VCaP (cell line): ENCODE results near the gene FURIN.

ENCODE experiments used
- H3K27ac ChIP-seq: fragments of 450-650 bp; 2 replicates; pipeline ENCODE4 v1.5.1; 2017
- TF ChIP-seq, protein P1 (sequence below): fragments of 450-650 bp; conservative IDR thresholded peaks from 2 replicates; pipeline ENCODE4 v1.5.1; 2017; ENCODE audit warnings: mild to moderate bottlenecking, moderate library complexity

FURIN gene

DNA sequence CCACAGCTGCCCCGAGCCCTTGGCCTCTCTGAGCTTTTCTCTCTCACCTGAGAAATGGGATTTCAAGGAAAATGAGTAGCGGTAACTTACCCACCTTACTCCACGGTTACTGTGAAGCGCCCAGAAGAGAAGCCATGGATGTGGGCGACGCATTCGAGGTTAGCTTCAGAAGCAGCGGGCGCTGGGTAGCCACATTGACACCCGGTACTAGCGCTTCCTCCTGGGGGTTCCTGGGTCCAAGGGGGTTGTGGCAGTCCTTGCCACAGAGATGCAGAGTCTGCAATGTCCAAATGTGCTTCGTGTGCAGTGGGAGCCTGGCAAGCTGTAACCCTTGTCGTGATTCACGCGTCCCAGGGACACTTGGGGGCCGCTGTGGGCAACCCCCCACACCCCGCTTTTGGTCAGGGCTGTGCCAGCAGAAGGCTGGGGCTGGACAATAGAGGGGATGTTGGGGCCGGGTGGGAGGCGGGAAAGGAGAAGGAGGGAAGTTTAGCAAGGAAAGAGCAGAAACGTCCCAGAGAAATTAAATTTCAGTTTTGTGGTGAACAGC lies 41.4 kb upstream of the FURIN start:
- no peak overlapping the region for H3K27ac ChIP-seq
- TF ChIP-seq, protein P1, sequence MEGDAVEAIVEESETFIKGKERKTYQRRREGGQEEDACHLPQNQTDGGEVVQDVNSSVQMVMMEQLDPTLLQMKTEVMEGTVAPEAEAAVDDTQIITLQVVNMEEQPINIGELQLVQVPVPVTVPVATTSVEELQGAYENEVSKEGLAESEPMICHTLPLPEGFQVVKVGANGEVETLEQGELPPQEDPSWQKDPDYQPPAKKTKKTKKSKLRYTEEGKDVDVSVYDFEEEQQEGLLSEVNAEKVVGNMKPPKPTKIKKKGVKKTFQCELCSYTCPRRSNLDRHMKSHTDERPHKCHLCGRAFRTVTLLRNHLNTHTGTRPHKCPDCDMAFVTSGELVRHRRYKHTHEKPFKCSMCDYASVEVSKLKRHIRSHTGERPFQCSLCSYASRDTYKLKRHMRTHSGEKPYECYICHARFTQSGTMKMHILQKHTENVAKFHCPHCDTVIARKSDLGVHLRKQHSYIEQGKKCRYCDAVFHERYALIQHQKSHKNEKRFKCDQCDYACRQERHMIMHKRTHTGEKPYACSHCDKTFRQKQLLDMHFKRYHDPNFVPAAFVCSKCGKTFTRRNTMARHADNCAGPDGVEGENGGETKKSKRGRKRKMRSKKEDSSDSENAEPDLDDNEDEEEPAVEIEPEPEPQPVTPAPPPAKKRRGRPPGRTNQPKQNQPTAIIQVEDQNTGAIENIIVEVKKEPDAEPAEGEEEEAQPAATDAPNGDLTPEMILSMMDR: no peak

DNA sequence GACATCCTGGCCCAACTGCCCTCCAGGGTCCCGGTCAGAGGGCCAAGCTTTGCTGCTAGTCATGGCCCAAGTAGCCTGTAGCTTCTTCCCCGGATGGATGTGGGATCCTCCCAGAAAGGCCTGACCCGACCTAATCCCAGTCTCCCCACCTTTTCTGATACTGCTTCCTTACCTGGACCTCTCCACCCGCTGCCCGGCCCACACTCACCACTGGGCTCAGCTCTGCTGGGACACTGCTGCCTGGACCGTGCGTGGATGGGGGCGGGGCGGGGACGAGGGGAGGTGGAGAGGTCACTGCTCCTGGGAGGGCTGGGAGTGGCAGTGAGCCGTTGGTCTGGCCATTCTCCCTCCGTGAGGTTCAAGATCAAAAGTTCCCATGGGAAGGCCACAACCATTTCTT lies 40.3 kb upstream of the FURIN start:
- TF ChIP-seq, protein P1: no peak
- no peak overlapping the region for H3K27ac ChIP-seq

DNA sequence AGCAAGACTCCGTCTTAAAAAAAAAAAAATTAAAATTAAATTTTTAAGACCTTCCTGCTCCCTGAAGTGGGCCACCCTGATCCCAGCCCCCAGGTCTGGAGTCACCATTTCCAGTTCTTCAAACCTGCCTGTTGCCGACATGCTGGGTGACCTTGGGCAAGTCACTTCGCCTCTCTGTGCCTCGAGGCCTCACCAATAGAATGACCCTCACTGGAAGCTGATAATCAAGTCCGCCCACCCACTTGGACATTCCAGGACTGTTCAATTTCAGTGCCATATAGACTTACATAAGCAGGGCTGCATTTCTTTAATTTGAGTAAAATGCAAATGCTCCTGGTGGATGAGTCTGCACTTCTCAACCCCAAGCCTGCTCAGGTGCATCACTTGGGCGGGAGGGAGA lies 39.3 kb upstream of the FURIN start:
- H3K27ac ChIP-seq: no peak overlapping the region
- TF ChIP-seq, protein P1: no peak

DNA sequence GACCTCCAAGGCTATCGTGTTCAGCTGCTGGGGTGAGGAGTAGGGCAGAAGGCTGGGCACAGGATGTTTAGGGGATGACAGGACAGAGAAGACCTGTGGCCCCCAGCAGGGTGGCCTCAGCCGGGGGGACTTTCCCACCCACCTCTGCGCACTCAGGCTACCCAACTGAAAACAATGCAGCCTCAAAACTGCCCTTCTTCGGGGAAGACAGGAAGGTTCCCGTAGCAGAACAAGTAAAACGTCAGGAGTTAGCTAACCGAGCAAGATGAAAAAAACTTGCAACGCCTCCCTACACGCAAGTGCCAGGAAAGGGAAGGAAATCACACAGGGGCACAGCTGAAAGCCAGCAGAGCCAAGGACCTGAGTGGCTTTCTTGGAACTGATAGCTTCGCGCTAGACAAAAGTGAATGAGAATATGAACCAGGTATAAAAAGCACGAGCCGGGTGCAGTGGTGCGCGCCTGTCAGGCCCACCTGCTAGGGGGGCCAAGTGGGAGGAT lies 38.4 kb upstream of the FURIN start:
- TF ChIP-seq, protein P1: no peak
- no peak overlapping the region for H3K27ac ChIP-seq

DNA sequence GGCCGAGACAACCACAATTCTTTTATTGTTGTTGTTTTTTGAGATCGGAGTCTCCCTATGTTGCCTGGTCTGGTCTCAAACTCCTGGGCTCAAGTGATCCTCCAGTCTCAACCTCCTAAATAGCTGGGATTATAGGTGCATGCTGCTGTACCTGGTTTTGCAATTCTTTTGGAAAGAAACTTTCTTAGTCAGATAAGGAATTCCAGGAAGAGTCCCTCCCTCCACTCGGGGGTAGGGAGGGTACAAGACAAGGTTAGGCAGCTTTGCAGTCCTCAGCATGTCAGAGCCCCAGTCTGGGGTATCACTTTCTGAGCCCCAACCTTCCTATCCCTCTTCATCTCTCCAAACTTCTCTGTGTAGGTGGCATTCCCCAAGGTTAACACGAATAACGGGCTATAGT lies 33.8 kb upstream of the FURIN start:
- TF ChIP-seq, protein P1: no peak
- no peak overlapping the region for H3K27ac ChIP-seq

DNA sequence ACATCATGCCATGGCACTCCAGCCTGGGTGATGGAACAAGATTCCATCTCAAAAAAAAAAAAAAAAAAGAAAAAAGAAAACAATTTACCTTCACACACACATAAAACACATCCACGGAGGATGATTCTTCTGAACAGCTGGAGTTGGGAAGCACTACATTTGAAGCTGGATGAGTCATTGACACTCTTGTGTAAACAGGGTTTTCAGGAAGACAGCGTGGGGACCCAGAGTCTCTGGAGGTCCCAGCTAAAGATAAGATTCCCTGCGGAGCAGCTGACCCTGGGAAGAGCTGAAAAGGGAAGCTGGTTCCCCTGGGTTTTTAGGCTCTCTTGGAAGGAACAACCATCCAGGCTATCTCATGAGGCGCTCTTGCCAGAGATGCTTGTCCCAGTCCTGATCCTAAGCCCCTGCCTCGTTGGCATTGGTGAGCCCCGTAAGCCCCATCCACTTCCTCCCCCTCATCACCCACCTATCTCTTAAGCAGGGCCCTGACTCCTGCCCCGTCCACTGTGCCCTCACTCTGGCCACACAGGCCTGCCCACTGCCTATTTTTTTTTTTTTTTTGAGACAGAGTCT lies 32.0 kb upstream of the FURIN start:
- H3K27ac ChIP-seq: no peak overlapping the region
- TF ChIP-seq, protein P1: no peak

DNA sequence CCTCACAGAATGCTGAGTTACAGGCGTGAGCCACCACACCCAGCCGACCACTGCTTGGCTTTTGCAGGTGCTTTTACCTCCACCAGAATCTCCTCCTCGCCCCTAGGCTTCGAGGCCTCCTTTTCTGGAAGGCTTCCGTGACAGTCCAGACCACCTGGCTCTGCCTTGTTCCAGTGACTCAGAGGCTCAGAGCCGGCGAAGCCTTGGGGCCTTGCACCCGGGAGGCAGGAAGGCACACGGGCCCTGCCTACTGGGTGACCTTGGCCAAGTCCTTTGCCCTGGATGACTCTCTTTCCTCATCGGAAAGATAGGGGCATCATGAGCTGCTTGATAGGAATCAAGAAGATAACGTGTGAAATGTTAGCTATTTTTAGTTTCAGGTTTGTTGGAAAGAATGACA lies 31.3 kb upstream of the FURIN start:
- H3K27ac ChIP-seq: no peak overlapping the region
- TF ChIP-seq, protein P1: no peak
